Activated T-cell treated with anti-CD3 and anti-CD28 coated beads for 48 hours (primary cell): ENCODE data around the gene LSM14A.
"Not testable (repeated sequence)": the region's sequence is repeated elsewhere in the genome, so short reads cannot be mapped to it uniquely, and the experiment has no call there.

Source experiments
- DNase-seq: peaks from one replicate; pipeline ENCODE4 v3.0.0-alpha.2; 2020; ENCODE audit warnings: low read depth

LSM14A gene

GRCh38 chr19:34171877-34172660 is at the start of gene LSM14A:
TSS of gene LSM14A (plus strand) at chr19:34172504. CDS start at chr19:34172643, 139 bp downstream.
- DNase-seq: peak; percentile 92

- DNase-seq: no peak
These were observed 47.5 kb upstream of the LSM14A start for GRCh38 chr19:34124828-34125227.

GRCh38 chr19:34126966-34127365 is 45.3 kb upstream of the LSM14A start:
- DNase-seq: no peak

GRCh38 chr19:34127684-34128189 is 44.6 kb upstream of the LSM14A start:
- no peak for DNase-seq

GRCh38 chr19:34128558-34129250 is 43.6 kb upstream of the LSM14A start:
- no peak for DNase-seq

GRCh38 chr19:34131100-34131499 is 41.2 kb upstream of the LSM14A start:
- no peak for DNase-seq

- not testable (repeated sequence) for DNase-seq
These were observed 40.2 kb upstream of the LSM14A start for GRCh38 chr19:34132145-34132544.

- DNase-seq: not testable (repeated sequence)
These were observed 39.6 kb upstream of the LSM14A start for GRCh38 chr19:34132706-34133105.

- DNase-seq: peak; percentile 93
These were observed 37.9 kb upstream of the LSM14A start for GRCh38 chr19:34134190-34135053.

GRCh38 chr19:34135054-34135800 is 37.1 kb upstream of the LSM14A start:
- DNase-seq: no peak

GRCh38 chr19:34135821-34136611 is 36.3 kb upstream of the LSM14A start:
- no peak for DNase-seq

GRCh38 chr19:34141025-34141424 is 31.3 kb upstream of the LSM14A start:
- DNase-seq: no peak

- DNase-seq: no peak
These were observed 29.9 kb upstream of the LSM14A start for GRCh38 chr19:34142440-34142839.

GRCh38 chr19:34145741-34146202 is 26.5 kb upstream of the LSM14A start:
- DNase-seq: peak; percentile 35

GRCh38 chr19:34148658-34149185 is 23.6 kb upstream of the LSM14A start:
- no peak for DNase-seq

- DNase-seq: no peak
These were observed 22.4 kb upstream of the LSM14A start for GRCh38 chr19:34149873-34150272.

GRCh38 chr19:34150558-34150957 is 21.7 kb upstream of the LSM14A start:
- DNase-seq: no peak

GRCh38 chr19:34151439-34151838 is 20.9 kb upstream of the LSM14A start:
- DNase-seq: no peak

GRCh38 chr19:34154401-34154800 is 17.9 kb upstream of the LSM14A start:
- DNase-seq: no peak

GRCh38 chr19:34155686-34156085 is 16.6 kb upstream of the LSM14A start:
- no peak for DNase-seq
